K562 (cell line): ENCODE data around the gene PCSK7.

ENCODE experiments used
- EZH2 ChIP-seq: IDR thresholded peaks from 2 replicates; pipeline ENCODE4 v1.6.1; 2012; ENCODE audit warnings: low read depth, mild to moderate bottlenecking, inconsistent platforms, low read length, borderline replicate concordance
- NFIX ChIP-seq: fragments of 250-450 bp; sonication (Bioruptor Pico); IDR thresholded peaks from 2 replicates; pipeline ENCODE4 v1.4.0; 2020; ENCODE audit warnings: low read depth, mild to moderate bottlenecking, moderate library complexity
- SP2 ChIP-seq: IDR thresholded peaks from 2 replicates; pipeline ENCODE4 v1.6.1; 2011; ENCODE audit warnings: mild to moderate bottlenecking, low read depth, low read length, moderate library complexity; ENCODE audit not compliant: poor library complexity, severe bottlenecking; ENCODE audit errors: extremely low read depth

- no peak for TF ChIP-seq SP2
- no peak for TF ChIP-seq NFIX
- no peak for TF ChIP-seq EZH2
Measured at GRCh38 chr11:117204283-117205080, 27.4 kb downstream of the PCSK7 start.
